H1 (cell line): ENCODE data around the gene PRICKLE2. TPM values are rescaled to one million over a fixed set of nuclear protein-coding genes. Genes with fewer than 3 reads are reported as not detected.

Source experiments
- ASH2L ChIP-seq: fragments of 200-600, 300-600 bp; sonication (generic); IDR thresholded peaks from one replicate; pipeline ENCODE4 v1.7.1; 2017; ENCODE audit warnings: low read length
- JUND ChIP-seq: IDR thresholded peaks from 2 replicates; pipeline ENCODE4 v1.6.1; 2011; ENCODE audit warnings: mild to moderate bottlenecking, improper control_type of control experiment, low read length
- KDM1A ChIP-seq: fragments of 200-600, 300-600 bp; sonication (generic); IDR thresholded peaks from 2 replicates; pipeline ENCODE4 v1.7.1; 2016; ENCODE audit warnings: mild to moderate bottlenecking, low read length, borderline replicate concordance
- RAD21 ChIP-seq, 2 experiments: IDR thresholded peaks in 1 of 2; conservative IDR thresholded peaks in 1 of 2; 2 replicates each; pipeline ENCODE4 v1.6.1; 2011; ENCODE audit warnings: low read depth in 2 of 2, low read length in 2 of 2, improper control_type of control experiment in 1 of 2, inconsistent platforms in 1 of 2, mild to moderate bottlenecking in 1 of 2, moderate library complexity in 1 of 2
- SUZ12 ChIP-seq: fragments of 200-600 bp; sonication (generic); IDR thresholded peaks from 2 replicates; pipeline ENCODE4 v1.6.1; 2012; ENCODE audit warnings: mild to moderate bottlenecking, inconsistent platforms, low read length, moderate library complexity, mixed read lengths
- YY1 ChIP-seq: IDR thresholded peaks from 2 replicates; pipeline ENCODE4 v1.6.1; 2011; ENCODE audit warnings: low read depth, mild to moderate bottlenecking, low read length
- ZNF274 ChIP-seq: IDR thresholded peaks from 2 replicates; pipeline ENCODE4 v1.7.0; 2012; ENCODE audit warnings: low read length, borderline replicate concordance; ENCODE audit errors: extremely low read depth
- polyA plus RNA-seq, 7 experiments: library from polyadenylated mRNA; depleted of rRNA in 3 of 7; stranded (reverse) in 5 of 7; unstranded in 2 of 7; fragments of >200 nt in 5 of 7; fragments of 200-250 nt in 2 of 7; gene quantifications; 1 replicate in 5 of 7; 2 replicates in 1 of 7; 4 replicates in 1 of 7; pipeline versions ENCODE4 v1.2.1 to v1.2.3, GENCODE V29; 2011 to 2013; ENCODE audit warnings: missing spikeins in 2 of 7, mixed read lengths in 2 of 7
- total RNA-seq: library from RNA; stranded (reverse); fragmentation: NEBNext Ultra II Directional; extraction: Animal tissue kit (Norgen Biotek cat#: 25700); gene quantifications from 2 replicates; pipeline ENCODE4 v1.2.1, GENCODE V29; 2021
- TF ChIP-seq, protein P1 (sequence below): fragments of 300-600 bp; sonication (generic); IDR thresholded peaks from 2 replicates; pipeline ENCODE4 v1.7.1; 2012; ENCODE audit warnings: low read length, moderate library complexity, mild to moderate bottlenecking, inconsistent platforms; ENCODE audit not compliant: insufficient replicate concordance

The PRICKLE2 gene
- total and polyA plus RNA-seq, 2 of the 8 experiments (the other 6 are each of a cell fraction or from before 2014, with no cell fraction given): 2.9 to 8.0 TPM

DNA sequence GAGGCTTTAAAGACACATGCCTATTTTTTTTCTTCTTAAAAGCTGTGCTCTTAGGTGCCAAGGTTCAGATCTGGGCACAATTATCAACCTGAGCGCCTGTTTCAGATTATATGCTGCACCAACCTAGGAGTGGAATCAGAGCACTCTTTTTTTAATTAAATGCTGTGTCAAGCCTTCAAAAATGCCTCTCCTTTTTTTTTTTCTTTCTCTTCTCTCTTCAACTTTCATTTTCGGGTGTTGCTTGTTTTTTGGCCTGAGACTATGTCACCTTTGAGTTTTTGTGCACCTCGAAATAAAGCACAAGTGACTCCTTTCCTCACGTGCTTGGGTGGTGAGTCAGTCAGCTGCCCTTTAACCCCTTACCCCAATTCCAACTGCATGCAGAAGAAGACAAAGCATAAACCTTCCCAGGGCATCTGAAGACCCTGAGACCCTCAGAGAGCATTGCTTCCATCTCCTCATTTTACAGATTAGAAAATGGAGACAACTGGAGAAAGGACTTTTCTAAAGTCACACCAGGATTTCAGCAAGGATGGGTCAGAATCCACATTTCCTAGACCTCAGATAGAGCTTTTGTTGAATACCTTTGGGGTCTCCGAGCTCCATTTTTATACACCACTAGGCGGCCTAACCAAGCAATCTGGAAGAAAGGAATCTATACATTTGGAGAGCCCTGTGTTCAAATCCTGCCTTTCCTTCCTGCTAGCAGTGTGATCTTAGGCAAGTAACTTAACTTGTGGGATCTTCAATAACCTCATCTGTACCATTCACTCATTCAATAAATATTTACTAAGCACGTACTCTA is 631 bp upstream of the PRICKLE2 start (continued):
- TF ChIP-seq, protein P1, sequence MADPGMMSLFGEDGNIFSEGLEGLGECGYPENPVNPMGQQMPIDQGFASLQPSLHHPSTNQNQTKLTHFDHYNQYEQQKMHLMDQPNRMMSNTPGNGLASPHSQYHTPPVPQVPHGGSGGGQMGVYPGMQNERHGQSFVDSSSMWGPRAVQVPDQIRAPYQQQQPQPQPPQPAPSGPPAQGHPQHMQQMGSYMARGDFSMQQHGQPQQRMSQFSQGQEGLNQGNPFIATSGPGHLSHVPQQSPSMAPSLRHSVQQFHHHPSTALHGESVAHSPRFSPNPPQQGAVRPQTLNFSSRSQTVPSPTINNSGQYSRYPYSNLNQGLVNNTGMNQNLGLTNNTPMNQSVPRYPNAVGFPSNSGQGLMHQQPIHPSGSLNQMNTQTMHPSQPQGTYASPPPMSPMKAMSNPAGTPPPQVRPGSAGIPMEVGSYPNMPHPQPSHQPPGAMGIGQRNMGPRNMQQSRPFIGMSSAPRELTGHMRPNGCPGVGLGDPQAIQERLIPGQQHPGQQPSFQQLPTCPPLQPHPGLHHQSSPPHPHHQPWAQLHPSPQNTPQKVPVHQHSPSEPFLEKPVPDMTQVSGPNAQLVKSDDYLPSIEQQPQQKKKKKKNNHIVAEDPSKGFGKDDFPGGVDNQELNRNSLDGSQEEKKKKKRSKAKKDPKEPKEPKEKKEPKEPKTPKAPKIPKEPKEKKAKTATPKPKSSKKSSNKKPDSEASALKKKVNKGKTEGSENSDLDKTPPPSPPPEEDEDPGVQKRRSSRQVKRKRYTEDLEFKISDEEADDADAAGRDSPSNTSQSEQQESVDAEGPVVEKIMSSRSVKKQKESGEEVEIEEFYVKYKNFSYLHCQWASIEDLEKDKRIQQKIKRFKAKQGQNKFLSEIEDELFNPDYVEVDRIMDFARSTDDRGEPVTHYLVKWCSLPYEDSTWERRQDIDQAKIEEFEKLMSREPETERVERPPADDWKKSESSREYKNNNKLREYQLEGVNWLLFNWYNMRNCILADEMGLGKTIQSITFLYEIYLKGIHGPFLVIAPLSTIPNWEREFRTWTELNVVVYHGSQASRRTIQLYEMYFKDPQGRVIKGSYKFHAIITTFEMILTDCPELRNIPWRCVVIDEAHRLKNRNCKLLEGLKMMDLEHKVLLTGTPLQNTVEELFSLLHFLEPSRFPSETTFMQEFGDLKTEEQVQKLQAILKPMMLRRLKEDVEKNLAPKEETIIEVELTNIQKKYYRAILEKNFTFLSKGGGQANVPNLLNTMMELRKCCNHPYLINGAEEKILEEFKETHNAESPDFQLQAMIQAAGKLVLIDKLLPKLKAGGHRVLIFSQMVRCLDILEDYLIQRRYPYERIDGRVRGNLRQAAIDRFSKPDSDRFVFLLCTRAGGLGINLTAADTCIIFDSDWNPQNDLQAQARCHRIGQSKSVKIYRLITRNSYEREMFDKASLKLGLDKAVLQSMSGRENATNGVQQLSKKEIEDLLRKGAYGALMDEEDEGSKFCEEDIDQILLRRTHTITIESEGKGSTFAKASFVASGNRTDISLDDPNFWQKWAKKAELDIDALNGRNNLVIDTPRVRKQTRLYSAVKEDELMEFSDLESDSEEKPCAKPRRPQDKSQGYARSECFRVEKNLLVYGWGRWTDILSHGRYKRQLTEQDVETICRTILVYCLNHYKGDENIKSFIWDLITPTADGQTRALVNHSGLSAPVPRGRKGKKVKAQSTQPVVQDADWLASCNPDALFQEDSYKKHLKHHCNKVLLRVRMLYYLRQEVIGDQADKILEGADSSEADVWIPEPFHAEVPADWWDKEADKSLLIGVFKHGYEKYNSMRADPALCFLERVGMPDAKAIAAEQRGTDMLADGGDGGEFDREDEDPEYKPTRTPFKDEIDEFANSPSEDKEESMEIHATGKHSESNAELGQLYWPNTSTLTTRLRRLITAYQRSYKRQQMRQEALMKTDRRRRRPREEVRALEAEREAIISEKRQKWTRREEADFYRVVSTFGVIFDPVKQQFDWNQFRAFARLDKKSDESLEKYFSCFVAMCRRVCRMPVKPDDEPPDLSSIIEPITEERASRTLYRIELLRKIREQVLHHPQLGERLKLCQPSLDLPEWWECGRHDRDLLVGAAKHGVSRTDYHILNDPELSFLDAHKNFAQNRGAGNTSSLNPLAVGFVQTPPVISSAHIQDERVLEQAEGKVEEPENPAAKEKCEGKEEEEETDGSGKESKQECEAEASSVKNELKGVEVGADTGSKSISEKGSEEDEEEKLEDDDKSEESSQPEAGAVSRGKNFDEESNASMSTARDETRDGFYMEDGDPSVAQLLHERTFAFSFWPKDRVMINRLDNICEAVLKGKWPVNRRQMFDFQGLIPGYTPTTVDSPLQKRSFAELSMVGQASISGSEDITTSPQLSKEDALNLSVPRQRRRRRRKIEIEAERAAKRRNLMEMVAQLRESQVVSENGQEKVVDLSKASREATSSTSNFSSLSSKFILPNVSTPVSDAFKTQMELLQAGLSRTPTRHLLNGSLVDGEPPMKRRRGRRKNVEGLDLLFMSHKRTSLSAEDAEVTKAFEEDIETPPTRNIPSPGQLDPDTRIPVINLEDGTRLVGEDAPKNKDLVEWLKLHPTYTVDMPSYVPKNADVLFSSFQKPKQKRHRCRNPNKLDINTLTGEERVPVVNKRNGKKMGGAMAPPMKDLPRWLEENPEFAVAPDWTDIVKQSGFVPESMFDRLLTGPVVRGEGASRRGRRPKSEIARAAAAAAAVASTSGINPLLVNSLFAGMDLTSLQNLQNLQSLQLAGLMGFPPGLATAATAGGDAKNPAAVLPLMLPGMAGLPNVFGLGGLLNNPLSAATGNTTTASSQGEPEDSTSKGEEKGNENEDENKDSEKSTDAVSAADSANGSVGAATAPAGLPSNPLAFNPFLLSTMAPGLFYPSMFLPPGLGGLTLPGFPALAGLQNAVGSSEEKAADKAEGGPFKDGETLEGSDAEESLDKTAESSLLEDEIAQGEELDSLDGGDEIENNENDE: no peak
- TF ChIP-seq YY1 (no peak), ASH2L (no peak), RAD21 (IDR thresholded peaks at IDR 0.05 in 1 of 2, conservative IDR thresholded peaks at IDR 0.05 in 1 of 2; ENCODE audit: low read depth in 2 of 2, low read length in 2 of 2) (peak in 1 of 2 experiments; percentile 16; a peak in 1 of 4 replicates), ZNF274 (no peak), SUZ12 (no peak), JUND (no peak), KDM1A (0 out of 2 replicates have a peak, but pooled peaks have one; percentile 22)
